ENCODE measurements around the gene IL1RL2.

IL1RL2 gene

GRCh38 chr2:102159295-102159694 is 27.5 kb upstream of the IL1RL2 start:
- DNase-seq = no peak

DNA sequence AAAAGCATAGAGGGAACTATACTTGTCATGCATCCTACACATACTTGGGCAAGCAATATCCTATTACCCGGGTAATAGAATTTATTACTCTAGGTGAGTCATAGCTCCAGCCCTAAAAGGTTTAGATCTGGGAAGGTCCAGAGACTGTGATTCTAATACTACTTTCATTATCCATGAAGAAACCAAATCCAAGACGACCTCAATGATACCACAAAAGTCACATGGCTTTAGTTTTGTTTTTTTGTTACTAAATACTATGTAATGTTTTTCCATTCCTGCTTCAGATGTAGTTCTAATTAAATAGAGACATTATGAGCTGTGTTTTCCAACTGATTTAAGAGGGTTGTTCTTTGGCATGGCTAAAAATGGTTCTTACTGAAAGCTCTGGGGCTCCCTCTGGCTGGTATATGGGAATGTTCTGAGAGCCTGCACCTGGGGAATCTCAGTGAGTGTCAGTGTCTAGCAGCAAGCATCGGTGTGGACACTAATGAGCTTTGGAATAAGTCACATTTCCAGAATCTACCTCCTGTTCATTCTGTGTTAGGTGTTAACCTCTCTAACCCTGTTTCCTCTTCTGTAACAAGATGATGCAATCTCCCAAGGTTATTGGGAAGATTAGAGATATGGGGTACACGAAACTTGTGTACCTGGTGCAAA is 20.5 kb upstream of the IL1RL2 start:
- DNase-seq = no peak

DNA sequence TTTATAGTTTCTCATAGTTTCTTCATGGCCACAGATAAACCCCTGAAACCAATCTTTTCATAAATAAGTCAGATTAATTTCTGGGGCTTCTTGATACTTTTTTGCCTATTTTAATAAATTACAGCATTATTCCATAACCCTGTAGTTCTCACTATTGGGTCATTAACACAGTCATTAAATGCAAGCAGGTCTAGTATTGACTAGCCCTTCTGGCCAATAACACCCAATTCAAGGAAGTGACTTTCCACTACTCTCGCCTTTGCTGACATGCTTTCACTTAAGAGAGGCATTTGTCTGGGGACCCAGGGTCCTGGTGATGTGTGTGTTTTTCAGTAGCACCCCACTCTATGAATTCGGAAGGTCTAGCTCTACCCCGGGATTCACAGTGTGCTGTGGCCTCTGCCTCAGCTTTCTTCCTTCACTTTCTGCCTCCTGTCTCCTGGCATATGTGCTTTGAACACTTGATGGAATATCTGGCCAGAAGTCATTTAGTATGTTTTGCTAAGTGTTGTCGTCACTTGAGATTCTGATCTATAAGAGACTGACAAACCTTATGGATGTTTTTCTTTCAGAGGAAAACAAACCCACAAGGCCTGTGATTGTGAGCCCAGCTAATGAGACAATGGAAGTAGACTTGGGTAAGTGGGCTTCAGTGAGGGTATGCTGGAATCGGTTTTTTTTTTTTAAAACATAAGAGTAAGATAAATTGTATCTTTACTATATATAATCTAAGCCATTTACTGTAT is 18.6 kb upstream of the IL1RL2 start:
- DNase-seq = no peak

DNA sequence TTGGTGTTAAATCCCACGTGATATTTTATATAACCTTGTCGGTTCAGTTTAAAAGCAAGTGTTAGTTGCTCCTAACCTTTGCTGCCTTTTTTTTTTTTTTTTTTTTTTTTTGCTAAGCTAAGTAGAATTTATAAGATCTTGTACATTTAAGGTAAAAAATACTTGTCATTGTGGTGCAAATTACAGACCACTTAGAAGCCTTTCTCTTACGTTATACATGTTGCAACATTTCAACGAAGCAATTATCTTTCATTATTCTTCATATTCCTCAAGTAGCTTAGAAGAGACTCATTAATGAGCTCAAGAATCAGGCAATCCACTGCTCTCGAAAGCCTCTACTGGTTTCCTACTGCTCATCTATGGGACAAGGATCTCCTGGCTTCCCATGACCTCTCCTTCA is 14.9 kb upstream of the IL1RL2 start:
- DNase-seq = no peak

DNA sequence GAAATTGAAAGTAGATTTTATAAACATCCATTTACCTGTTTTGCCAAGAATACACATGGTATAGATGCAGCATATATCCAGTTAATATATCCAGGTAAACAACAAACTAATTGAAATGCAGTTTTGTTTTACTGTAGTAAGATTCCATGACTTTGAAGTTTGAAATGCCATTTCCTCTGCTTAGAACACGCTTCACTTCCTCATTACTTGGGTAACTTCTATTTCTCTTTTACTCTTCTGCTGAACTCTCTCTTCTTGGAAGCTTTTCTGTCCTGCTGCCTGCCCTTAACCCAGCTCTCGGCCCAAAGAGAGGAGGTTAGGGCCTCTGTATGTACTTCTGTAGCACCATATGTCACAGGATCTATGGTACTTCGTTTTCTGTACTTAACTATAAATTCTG is 14.1 kb upstream of the IL1RL2 start:
- DNase-seq = no peak

GRCh38 chr2:102176172-102176571 is 10.7 kb upstream of the IL1RL2 start:
- DNase-seq = no peak

- no peak for DNase-seq
Observed at GRCh38 chr2:102177814-102178478, 8.9 kb upstream of the IL1RL2 start.

- no peak for DNase-seq
Observed at GRCh38 chr2:102179061-102179460, 7.8 kb upstream of the IL1RL2 start.

DNA sequence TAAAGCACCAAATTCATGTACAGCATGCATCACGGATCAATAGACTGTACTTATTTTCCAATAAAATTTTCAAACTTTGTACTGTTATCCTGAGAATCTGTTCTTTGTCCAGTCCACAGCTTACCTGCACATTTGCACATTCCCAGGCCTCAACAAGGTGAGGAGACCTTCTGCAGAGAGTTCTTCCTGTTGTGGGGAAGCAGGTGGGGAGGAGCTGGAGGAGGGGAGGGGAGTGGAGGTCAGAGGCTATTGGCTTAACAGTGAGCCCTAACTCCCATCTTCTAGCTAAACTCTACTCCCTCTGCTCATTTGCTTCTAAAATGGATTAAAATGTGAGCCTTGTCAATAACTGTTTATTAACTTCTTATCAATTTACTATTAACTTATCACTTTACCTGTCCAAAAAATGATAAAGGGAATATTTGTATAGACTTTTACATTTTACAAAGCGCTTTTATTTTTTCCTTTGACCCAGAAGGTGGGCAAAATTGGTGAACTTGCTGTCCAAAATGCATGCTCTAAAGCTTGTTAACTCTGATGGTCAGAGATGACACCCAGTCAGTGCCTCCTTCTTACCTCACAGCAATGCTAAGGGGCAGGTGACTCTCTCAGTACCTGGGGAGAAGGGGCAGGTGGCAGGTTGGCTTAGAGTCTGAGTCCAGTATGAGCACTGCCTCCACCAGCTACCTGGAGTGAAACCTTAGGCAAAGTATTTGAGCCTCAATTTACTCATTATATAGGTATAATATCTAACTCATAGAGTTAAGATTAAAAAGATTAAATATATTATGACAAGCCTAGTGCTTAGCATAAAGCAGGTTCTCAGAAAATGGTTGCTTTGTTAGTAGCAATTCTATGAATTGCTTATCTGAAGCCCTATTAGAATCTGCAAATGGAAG is 6.8 kb upstream of the IL1RL2 start:
- no peak for DNase-seq

DNA sequence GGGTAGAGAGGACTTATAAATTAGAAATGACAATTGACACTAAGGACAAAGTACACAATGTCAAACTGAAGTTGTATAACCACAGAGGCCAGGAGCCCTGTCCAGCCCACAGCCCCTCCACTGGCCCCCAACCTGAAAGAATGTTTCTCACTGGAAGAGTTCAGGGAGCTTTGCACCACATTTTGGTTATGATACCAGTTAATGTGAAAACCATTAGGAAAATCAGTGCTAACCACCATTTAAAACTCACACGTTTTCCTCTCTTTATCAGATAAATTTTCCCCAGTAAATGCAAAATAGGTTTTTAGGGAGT is 6.2 kb upstream of the IL1RL2 start:
- no peak for DNase-seq

DNA sequence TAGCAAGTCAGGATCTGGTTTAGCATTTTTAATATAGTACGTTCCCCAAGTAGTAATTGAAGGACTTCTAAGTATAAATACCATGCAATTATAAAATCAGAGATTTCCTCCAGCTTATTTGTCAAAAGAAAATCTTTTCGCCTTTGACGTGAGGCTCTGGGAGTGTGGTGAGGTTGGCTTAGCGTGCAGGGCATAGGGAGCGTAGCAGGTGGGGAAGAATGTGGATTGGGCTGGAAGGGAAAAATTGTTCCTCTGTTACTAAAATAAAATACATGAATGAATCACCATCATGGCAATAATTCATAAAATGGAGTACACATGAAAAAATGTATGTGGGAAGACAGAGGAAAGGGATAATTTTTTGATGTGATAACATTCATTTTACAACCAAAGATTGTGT is 5.4 kb upstream of the IL1RL2 start:
- no peak for DNase-seq

DNA sequence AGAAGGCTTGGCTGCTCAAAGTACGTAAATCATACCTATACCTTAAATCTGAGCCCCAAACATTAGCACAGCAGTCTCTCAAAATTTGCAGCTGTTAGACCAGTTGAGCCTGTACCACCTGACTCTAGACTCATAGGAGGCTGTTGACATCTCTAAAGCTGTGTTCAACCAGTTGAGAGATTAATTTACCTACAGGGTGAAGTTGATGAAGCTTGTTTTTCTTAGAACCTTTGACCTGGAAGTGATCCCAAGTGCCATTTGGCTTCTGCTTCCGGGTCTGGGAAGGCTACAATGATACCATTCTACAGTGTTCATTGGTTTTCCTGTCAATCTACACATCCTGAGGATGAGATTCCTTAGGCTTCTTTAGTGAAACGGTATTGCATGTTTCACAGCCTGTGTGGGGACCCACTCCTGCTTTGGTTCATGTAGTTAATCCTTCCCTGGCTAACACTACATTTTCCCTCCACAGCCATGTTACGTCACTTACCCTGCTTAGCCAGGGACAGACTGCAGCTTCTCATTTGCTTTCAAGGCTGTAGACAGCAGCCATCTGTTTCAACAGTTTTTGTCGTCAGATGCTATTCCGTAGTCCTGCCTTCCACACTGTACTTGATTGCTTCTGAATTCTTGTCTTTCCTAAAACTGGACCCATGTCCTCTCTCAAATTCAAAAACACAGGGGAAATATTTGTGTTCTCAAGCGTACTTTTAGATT is 4.7 kb upstream of the IL1RL2 start:
- DNase-seq = no peak

GRCh38 chr2:102184018-102184417 is 2.8 kb upstream of the IL1RL2 start:
- no peak for DNase-seq

GRCh38 chr2:102184568-102184967 is 2.3 kb upstream of the IL1RL2 start:
- DNase-seq = no peak

DNA sequence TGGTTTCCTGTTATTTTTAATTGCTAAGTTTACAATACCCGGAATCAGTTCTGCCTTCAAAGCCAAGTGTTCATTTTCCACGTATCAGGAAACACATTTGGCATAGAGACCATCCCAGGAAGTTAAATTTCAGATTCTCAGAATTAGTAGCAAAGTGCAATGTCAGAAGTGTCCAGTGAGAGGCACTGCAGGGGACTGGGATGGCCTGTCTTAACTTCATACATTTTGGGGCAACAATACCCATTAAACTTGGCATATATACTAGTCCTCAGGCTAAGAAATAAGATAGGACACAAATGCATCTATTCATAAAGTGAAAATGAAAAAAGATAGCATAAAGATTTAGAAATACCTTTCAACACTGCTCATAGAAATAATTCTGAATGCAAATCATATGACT is 1.5 kb upstream of the IL1RL2 start:
- no peak for DNase-seq

DNA sequence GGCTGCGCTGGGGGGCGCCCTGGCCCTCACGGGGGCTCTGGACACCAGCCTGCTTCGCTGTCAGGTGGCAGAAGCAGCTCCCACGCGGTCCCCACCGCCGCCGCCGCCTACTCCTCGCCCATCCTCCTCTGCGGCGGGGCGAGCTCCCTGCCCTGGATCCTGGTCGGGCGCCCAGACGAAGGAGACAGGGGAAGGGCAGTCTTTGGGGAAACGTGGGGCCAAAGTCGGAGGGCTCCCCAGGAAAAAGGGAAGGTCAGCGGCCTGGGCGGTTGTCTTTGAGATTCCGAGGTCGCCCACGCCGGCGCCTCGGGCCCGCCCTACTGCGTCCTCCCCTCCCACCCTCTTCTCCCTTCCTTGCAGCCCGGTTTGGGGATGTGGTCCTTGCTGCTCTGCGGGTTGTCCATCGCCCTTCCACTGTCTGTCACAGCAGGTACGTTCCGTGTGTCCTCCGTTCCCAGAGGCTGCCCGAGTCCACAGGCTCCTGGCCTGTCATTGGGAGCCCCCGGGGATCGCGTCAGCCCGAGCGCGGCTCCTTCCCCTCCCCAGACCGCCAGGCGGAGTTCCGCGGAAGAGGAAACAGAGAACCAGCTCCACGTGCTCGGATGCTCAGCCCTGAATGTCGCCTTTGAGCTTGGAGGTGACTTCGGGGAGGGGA is 800 bp downstream of the IL1RL2 start:
- DNase-seq = peak; percentile 8

- DNase-seq = no peak
Observed at GRCh38 chr2:102190430-102191107, 3.7 kb downstream of the IL1RL2 start.

DNA sequence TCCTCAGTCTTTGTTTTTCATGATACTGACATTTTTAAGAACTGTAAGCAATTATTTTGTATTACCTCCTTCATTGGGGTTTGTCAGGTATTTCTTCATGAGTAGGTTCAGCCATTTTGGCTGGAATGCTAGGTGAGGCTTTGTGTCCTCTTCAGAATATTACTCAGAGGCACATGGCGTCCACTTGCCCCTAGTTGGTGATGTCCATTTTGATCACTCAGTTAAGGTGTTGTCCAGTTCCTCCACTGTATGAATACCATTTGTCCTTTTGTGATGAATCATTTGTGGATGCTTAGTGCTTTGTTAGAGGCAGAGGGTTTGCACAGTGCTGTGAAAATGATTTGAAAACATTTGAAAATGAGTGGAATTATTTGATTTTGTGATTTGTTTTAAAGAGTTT is 4.7 kb downstream of the IL1RL2 start:
- no peak for DNase-seq

- DNase-seq = no peak
Observed at GRCh38 chr2:102193074-102193473, 6.3 kb downstream of the IL1RL2 start.

GRCh38 chr2:102194609-102195268 is 7.9 kb downstream of the IL1RL2 start:
- no peak for DNase-seq
